B cell (primary cell): ENCODE measurements around the gene RIPOR3. TPM values are rescaled to one million over a fixed set of nuclear protein-coding genes. Genes with fewer than 3 reads are reported as not detected.

Experiments used
- ATAC-seq: fragments of 200-7000 bp; cut with Tn5 transposase; one replicate; pipeline ENCODE4 v1.10.0; 2021; ENCODE audit warnings: low read depth, mild to moderate bottlenecking, moderate number of reproducible peaks, moderate library complexity
- CTCF ChIA-PET: fragments of 350-600 bp; sonication (Branson Sonifier 250); formaldehyde crosslinking; loops from one replicate; lab custom pipeline; 2021; ENCODE audit warnings: antibody characterized with exemption, inconsistent platforms; lab: Charles Lee
- POLR2A ChIA-PET: fragments of 350-600 bp; sonication (Branson Sonifier 250); formaldehyde crosslinking; loops from one replicate; lab custom pipeline; 2021; ENCODE audit warnings: antibody characterized with exemption; lab: Charles Lee
- DNase-seq: peaks from one replicate; pipeline ENCODE4 v3.0.0; 2013
- H2AFZ ChIP-seq: 2 replicates; pipeline ENCODE4 v1.6.1; 2012; ENCODE audit warnings: mild to moderate bottlenecking, low read depth, low read length; ENCODE audit not compliant: insufficient read depth, poor library complexity, severe bottlenecking
- H3K27ac ChIP-seq, 2 donors: 1 replicate in 1 of 2; 2 replicates in 1 of 2; pipeline ENCODE4 v1.5.1; 2012 to 2013; ENCODE audit warnings: low read length in 2 of 2, mild to moderate bottlenecking in 2 of 2, moderate library complexity in 1 of 2
- H3K27me3 ChIP-seq, 4 experiments: fragments of 200-600 bp in 1 of 4; sonication (generic) in 1 of 4; replicated peaks in 1 of 4; 1 replicate in 2 of 4; 2 replicates in 2 of 4; pipeline versions ENCODE4 v1.6.1 to v1.7.0; 2013 to 2016; ENCODE audit warnings: low read length in 3 of 4, mild to moderate bottlenecking in 2 of 4, mixed read lengths in 1 of 4, moderate library complexity in 1 of 4; ENCODE audit not compliant: insufficient read depth in 4 of 4, control insufficient read depth in 3 of 4; ENCODE audit errors: control extremely low read depth in 1 of 4
- H3K36me3 ChIP-seq, 2 experiments: replicated peaks in 1 of 2; 1 replicate in 1 of 2; 2 replicates in 1 of 2; pipeline versions ENCODE4 v1.6.1 to v1.7.1; 2013; ENCODE audit warnings: low read length in 1 of 2; ENCODE audit not compliant: insufficient read depth in 2 of 2, control insufficient read depth in 1 of 2; ENCODE audit errors: control extremely low read depth in 1 of 2, extremely low read depth in 1 of 2
- H3K4me1 ChIP-seq, 2 donors: fragments of 200-600 bp in 1 of 2; sonication (generic) in 1 of 2; 1 replicate in 1 of 2; 2 replicates in 1 of 2; pipeline versions ENCODE4 v1.5.1 to v1.6.1; 2013 to 2017; ENCODE audit warnings: low read length in 2 of 2; ENCODE audit not compliant: control insufficient read depth in 2 of 2, insufficient read depth in 2 of 2
- H3K4me2 ChIP-seq: replicated peaks from 2 replicates; pipeline ENCODE3; 2012; ENCODE audit warnings: mild to moderate bottlenecking, low read depth, low read length; ENCODE audit not compliant: poor library complexity, severe bottlenecking
- H3K4me3 ChIP-seq, 5 experiments: fragments of 200-600 bp in 1 of 5; sonication (generic) in 1 of 5; 1 replicate in 3 of 5; 2 replicates in 2 of 5; pipeline versions ENCODE4 v1.5.1 to v1.7.0; 2011 to 2016; ENCODE audit warnings: low read length in 4 of 5, mild to moderate bottlenecking in 4 of 5, low read depth in 2 of 5, control low read depth in 1 of 5, moderate library complexity in 1 of 5; ENCODE audit not compliant: insufficient read depth in 1 of 5; ENCODE audit errors: control extremely low read depth in 1 of 5, extremely low read depth in 1 of 5
- H3K79me2 ChIP-seq: fragments of 200-600 bp; sonication (generic); one replicate; pipeline ENCODE4 v1.6.0; 2016; ENCODE audit warnings: low read length; ENCODE audit not compliant: control insufficient read depth, insufficient read depth
- H3K9ac ChIP-seq: fragments of 200-600 bp; sonication (generic); 2 replicates; pipeline ENCODE4 v1.6.1; 2017; ENCODE audit warnings: mild to moderate bottlenecking, low read length, moderate library complexity
- H3K9me3 ChIP-seq, 3 donors: one replicate each; pipeline versions ENCODE4 v1.6.1 to v1.7.1; 2013; ENCODE audit warnings: low read length in 2 of 3; ENCODE audit not compliant: control insufficient read depth in 2 of 3, insufficient read depth in 1 of 3; ENCODE audit errors: control extremely low read depth in 1 of 3
- H4K20me1 ChIP-seq: 2 replicates; pipeline ENCODE4 v1.6.0; 2012; ENCODE audit warnings: mild to moderate bottlenecking, low read length; ENCODE audit not compliant: insufficient read depth, control insufficient read depth, poor library complexity, severe bottlenecking
- H3K27ac Mint-ChIP-seq: one replicate; pipeline ENCODE4 v1.8.0; 2021; ENCODE audit warnings: mixed read lengths
- H3K27me3 Mint-ChIP-seq: one replicate; pipeline ENCODE4 v1.8.0; 2021; ENCODE audit warnings: mixed read lengths
- H3K4me1 Mint-ChIP-seq: one replicate; pipeline ENCODE4 v1.8.0; 2021; ENCODE audit warnings: mixed read lengths
- H3K4me3 Mint-ChIP-seq: one replicate; pipeline ENCODE4 v1.8.0; 2021; ENCODE audit warnings: mixed read lengths
- H3K9me3 Mint-ChIP-seq: one replicate; pipeline ENCODE4 v1.8.0; 2022; ENCODE audit warnings: mixed read lengths; ENCODE audit not compliant: insufficient read depth
- CTCF ChIP-seq: fragments of 200-600 bp; IDR thresholded peaks from one replicate; pipeline ENCODE4 v1.8.0; 2022; ENCODE audit warnings: antibody characterized with exemption, mild to moderate bottlenecking
- EZH2 ChIP-seq: IDR thresholded peaks from 2 replicates; pipeline ENCODE4 v1.6.1; 2012; ENCODE audit warnings: borderline replicate concordance, low read depth, mild to moderate bottlenecking, moderate library complexity, low read length; ENCODE audit not compliant: insufficient read depth, poor library complexity, severe bottlenecking
- WGBS: methylation state at CpG from one replicate; pipeline ENCODE4 v1.1.5; 2013; ENCODE audit warnings: missing lambda C conversion rate; ENCODE audit not compliant: insufficient coverage; 5-methylcytosine and 5-hydroxymethylcytosine counted together
- intact Hi-C: fragments of 100-400 bp; cut with micrococcal nuclease; formaldehyde crosslinking; loops from one replicate; pipeline ENCODE4 v1.10.0; 2022
- polyA plus RNA-seq: library from polyadenylated mRNA; depleted of rRNA; stranded (reverse); fragments of >200 nt; gene quantifications from 2 replicates; pipeline ENCODE4 v1.2.3, GENCODE V29; 2012
- total RNA-seq, 2 donors: library from RNA; stranded (reverse); fragments of 120-200 nt in 1 of 2; gene quantifications; 1 replicate in 1 of 2; 2 replicates in 1 of 2; pipeline versions ENCODE4 v1.2.3 to v1.2.4, GENCODE V29; 2013 to 2022

Gene RIPOR3
- total and polyA plus RNA-seq, 2 donors (not counting 1 experiment from before 2014, with no cell fraction given) = 0.09 to 0.27 TPM

DNA sequence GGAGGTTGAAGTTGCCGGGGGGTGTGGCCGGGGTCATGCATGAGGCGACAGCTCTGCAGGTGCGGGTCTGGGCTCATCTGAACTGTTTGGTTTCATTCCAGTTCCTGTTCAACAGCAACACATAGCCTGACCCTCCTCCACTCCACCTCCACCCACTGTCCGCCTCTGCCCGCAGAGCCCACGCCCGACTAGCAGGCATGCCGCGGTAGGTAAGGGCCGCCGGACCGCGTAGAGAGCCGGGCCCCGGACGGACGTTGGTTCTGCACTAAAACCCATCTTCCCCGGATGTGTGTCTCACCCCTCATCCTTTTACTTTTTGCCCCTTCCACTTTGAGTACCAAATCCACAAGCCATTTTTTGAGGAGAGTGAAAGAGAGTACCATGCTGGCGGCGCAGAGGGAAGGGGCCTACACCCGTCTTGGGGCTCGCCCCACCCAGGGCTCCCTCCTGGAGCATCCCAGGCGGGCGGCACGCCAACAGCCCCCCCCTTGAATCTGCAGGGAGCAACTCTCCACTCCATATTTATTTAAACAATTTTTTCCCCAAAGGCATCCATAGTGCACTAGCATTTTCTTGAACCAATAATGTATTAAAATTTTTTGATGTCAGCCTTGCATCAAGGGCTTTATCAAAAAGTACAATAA is 108.6 kb downstream of the RIPOR3 start:
- POLR2A ChIA-PET = interaction anchor here (0.6 to 0.7 kb wide), 2 partner anchors 9 to 395 kb away, joined by 3 read pairs; no protein-coding TSS in a partner anchor
- Mint-ChIP-seq H3K4me3 (peak overlapping the region; percentile 44), H3K27me3 (no peaks in the 10 kb centered on the region), H3K4me1 (peaks cover 41% of the 10 kb centered on the region), H3K9me3 (no peaks in the 10 kb centered on the region), H3K27ac (peak overlapping the region; percentile 88)
- intact Hi-C loops = loop anchor here (2.0 to 5.0 kb wide), 2 partner anchors 72 to 165 kb away; partner anchors contain the start of gene PTPN1
- Histone ChIP-seq H3K36me3 (peaks cover 9 to 94% of the 10 kb centered on the region in 2 experiments), H3K9me3 (no peaks in the 10 kb centered on the region), H4K20me1 (peaks cover 44% of the 10 kb centered on the region), H3K9ac (no peak overlapping the region), H3K4me1 (peaks cover 20 to 35% of the 10 kb centered on the region in 2 donors), H2AFZ (no peak overlapping the region), H3K79me2 (peaks cover 34% of the 10 kb centered on the region), H3K27ac (peak overlapping the region; percentile 66 to 86), H3K4me3 (peak overlapping the region in 3 of 5 experiments; percentile 7 to 19 (median 8)), H3K27me3 (no peaks in the 10 kb centered on the region), H3K4me2 (peak overlapping the region; percentile 61)
- 25% methylated on average over 9 of the region's 26 CpGs for WGBS
- ATAC-seq = peak; percentile 93
- TF ChIP-seq EZH2 (no peak), CTCF (no peak)
- peak; percentile 76 for DNase-seq
- CTCF ChIA-PET = interaction anchor here (1.2 to 15.6 kb wide), 7 partner anchors 10 to 394 kb away, joined by 3 to 180 read pairs (median 6); partner anchors contain the start of gene PTPN1

DNA sequence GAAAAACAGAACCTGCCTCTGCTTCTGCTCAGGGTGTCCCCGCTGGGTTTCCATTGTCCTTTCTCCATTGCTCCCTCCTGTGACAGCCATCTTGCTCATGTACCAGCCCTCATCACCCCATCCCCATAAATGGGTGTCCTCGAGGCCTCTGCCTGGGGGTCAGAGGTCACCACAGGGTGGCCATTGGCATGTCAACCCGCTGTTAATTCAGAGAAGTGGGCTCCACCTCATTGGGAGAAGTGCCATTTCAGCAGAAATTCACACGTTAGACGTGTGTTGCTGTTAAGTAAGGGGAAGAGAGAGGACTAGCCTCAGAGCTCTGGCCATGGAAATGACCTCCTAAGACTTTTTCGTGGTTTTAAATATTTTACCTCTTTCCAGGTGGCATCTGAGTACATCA is 109.2 kb downstream of the RIPOR3 start:
- no peak for TF ChIP-seq CTCF
- TF ChIP-seq EZH2 = no peak
- Histone ChIP-seq H2AFZ (no peak overlapping the region), H3K4me3 (peak overlapping the region in 3 of 5 experiments; percentile 7 to 19 (median 8)), H3K27me3 (no peaks in the 10 kb centered on the region), H3K9me3 (no peaks in the 10 kb centered on the region), H3K36me3 (peaks cover 12 to 94% of the 10 kb centered on the region in 2 experiments), H4K20me1 (peaks cover 43% of the 10 kb centered on the region), H3K4me1 (peaks cover 20 to 35% of the 10 kb centered on the region in 2 donors), H3K79me2 (peaks cover 37% of the 10 kb centered on the region), H3K27ac (peak overlapping the region; percentile 66 to 86), H3K9ac (no peak overlapping the region), H3K4me2 (peak overlapping the region; percentile 61)
- DNase-seq (no peak), ATAC-seq (peak; percentile 19)
- ChIA-PET POLR2A (interaction anchor here (0.6 to 0.7 kb wide), 2 partner anchors 10 to 395 kb away, joined by 3 read pairs; no protein-coding TSS in a partner anchor), CTCF (interaction anchor here (0.7 to 15.6 kb wide), 8 partner anchors 9 to 393 kb away, joined by 3 to 180 read pairs (median 6); partner anchors contain the start of gene PTPN1)
- 56% methylated on average over 4 of the region's 6 CpGs for WGBS
- H3K4me1 Mint-ChIP-seq = peaks cover 41% of the 10 kb centered on the region
- no peaks in the 10 kb centered on the region for H3K27me3 Mint-ChIP-seq
- no peaks in the 10 kb centered on the region for H3K9me3 Mint-ChIP-seq
- peak overlapping the region; percentile 44 for H3K4me3 Mint-ChIP-seq
- peak overlapping the region; percentile 88 for H3K27ac Mint-ChIP-seq
- intact Hi-C loops = loop anchor here (2.0 to 5.0 kb wide), 2 partner anchors 71 to 165 kb away; partner anchors contain the start of gene PTPN1
